CD1c-positive myeloid dendritic cell (primary cell): ENCODE measurements around the gene ACOXL.

Source experiments
- DNase-seq: peaks from one replicate; pipeline ENCODE4 v3.0.0-alpha.2; 2016; ENCODE audit errors: extremely low spot score

Gene ACOXL

DNA sequence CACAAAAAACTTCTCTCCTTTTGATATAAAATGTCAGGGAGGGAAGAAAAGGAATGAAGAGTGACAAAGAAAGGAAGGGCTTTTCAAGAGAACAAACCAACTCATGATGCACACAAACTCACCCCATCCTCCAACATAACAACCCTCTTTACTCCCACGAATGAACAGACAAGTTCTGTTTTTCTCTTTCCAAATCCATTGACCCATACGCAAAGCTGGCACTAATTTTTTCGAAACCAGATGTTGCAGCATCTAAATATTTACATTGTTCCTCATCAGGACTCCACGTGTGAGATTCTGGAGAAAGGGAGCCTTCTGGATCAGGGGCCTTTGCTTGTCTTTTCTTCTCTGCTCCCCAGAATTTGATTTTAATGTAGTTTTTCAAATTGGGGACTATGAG, 245.0 kb downstream of the ACOXL start:
- peak; percentile 60 for DNase-seq

DNA sequence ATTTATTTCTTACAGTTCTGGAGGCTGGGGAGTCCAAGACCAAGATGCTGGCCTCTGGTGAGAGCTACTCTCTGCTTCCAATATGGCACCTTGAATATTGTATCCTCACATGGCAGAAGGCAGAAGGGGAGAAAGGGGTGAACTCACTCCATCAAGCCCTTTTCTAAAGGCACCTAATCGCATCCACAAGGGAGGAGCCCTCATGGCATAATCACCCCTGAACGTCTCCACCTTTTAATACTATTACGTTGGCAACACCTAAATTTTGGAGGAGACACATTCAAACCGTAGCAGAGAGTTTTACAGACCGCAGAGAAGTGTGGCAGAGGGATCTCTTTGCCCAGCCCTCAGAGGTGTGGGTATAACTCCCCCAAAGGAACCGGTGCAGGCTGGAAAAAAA, 245.8 kb downstream of the ACOXL start:
- no peak for DNase-seq

- no peak for DNase-seq
Measured at GRCh38 chr2:110978756-110979470, 246.5 kb downstream of the ACOXL start.

DNA sequence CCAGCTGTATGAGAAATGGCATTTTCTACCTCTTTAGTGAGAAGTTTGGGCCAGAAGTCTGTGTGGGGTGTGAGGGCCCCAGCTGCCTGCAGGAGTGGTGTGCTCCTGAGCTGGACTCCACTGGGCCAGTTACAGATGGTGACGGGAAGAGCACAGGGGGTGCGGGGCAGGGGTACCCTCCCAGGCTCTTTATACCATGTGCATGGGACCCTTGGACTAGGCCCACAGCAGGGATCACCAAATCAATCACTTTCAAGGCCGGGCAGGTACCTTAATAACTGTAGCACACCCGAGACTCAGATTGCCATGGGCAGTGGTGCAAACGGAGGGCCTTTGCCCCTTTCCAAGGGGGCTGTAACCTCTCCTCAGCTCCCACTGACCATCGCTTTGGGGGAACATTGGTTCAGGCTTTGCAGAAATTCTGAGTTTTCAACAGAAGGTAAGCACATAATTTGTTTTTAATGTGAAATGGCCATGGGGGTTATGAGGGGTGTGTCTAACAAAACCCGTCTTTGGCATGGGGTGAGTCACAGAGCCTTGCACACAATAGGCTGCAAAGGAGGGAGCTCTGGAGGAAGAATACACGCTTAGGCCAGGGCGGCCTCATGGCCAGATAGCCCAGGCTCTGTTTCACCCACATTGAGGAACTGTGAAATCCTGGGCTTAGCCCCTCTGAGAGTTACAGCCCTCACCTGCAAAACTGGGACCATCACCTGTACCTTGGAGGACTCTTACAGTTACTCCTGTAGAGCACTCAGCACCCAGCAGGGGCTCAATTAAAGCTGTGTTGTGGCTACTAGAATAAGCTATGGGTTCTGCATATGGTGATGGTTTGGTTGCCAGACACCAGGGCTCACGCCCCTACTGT, 247.3 kb downstream of the ACOXL start:
- DNase-seq, result no peak

DNA sequence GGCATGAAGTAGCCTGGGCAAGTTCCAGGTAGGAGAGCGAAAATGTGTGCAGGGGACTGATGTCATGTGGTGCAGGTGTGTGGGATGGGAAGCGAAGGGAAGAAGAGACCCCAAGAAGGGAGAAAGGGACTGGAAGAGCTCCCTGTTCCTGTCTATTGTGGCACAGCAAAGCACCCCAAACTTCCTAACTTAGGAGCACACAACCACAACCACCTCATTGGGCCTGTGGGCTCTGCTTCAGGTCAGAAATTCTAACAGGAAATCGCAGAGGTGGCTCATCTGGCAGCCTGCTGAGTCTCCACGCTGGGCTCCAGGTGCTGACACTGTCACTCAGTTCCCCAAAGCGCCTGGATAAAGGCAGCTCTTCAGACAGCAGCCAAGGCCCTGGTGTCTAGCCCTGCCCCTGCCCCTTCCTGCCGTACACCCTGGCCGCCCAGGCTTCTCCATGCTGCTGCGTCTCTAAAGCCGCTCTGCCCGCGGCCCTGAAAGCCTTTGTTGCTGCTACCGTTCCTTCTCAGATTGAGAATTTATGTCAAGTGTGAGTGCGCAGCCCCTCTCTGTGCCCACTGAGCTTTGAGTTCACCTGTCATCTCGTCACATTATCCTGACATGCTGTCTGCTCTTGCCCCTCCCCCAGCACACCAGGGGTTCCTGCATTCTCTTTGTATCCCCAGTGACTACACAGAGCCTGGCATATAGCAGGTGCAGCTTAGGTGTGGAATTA, 248.1 kb downstream of the ACOXL start:
- no peak for DNase-seq

- peak; percentile 44 for DNase-seq
Measured at GRCh38 chr2:110983133-110983532, 250.8 kb downstream of the ACOXL start.

DNA sequence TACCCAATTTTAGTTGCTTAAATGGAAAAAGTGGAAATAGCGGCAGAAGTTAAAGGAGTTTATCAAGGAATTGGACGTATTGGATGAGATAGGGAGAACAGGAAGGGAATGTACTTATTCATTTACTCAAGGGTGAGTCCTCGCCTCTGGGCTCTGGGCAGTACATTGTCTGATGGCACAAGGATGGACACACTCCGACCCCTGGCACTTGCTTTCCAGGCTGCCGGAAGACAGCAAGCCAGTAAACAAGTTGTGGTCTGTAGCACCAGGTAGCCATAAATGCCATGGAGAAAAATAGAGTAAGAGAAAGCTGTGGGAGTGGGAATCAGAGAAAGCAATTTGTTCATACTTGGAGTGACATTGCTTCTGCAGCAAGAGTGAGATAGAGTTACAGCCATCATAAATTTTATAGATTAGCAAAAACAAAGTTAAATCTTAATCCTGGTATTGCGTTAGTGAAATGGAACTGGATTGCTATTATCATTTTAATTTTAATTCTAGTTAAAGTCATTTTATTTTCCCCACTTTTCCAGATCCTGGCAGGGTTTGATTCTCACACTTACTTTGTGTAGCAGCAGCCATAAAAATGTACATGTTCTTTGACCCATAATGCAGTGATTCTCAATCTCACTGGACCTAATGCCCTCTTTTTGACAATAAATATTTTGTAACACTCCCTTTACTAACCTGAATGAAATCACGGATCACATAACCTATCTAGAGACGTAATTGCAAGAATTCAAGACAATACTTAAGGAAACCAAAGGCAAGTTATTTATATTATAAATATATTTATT, 252.5 kb downstream of the ACOXL start:
- no peak for DNase-seq

- DNase-seq, result no peak
Measured at GRCh38 chr2:110990440-110990839, 258.1 kb downstream of the ACOXL start.

- no peak for DNase-seq
Measured at GRCh38 chr2:110991911-110992310, 259.5 kb downstream of the ACOXL start.

DNA sequence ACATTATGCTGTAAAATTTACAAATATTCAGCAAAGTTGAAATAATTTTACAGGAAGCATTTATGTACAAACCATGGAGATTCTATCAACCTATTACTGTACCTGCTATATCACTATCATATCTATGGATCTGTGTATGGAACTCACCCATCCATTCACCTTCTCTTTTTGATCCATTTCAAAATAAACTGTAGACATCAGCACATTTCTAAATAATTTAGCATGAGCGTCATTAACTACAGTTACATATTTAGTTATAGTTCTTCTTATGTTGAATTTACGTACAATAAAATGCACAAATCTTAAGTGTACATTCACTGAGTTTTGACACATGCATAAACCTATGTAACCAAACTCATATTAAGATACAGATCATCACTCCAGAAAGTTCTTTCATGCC, 260.5 kb downstream of the ACOXL start:
- DNase-seq, result no peak

DNA sequence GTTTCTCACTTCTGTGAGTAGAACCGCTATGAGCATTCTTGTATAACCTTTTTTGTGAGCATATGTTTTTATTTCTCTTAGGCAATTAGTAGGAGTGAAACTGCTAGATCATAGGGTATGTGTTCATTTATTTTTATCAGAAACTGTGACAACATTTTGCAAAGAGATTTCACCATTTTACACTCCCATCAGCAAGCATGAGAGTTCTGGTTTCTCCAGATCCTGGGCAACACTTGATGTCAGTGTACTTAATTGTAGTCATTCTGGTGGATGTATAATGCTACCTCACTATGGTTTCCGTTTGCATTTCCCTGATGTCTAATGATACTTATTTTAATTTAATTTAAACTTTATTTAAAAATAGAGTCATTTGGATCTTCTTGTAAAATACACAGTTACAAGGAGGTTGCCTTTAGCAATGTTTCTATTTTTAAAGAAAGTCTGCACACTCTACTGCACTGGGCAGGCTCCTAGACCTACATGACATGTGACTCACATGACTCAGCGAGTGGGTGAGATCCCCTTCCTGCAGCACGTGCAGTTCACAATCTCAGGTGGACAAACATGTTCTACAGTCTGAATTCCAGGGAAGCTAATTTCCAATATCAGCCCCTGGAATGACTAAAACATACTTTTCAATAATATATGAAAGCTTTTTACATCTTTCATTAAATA, 261.3 kb downstream of the ACOXL start:
- peak; percentile 66 for DNase-seq

DNA sequence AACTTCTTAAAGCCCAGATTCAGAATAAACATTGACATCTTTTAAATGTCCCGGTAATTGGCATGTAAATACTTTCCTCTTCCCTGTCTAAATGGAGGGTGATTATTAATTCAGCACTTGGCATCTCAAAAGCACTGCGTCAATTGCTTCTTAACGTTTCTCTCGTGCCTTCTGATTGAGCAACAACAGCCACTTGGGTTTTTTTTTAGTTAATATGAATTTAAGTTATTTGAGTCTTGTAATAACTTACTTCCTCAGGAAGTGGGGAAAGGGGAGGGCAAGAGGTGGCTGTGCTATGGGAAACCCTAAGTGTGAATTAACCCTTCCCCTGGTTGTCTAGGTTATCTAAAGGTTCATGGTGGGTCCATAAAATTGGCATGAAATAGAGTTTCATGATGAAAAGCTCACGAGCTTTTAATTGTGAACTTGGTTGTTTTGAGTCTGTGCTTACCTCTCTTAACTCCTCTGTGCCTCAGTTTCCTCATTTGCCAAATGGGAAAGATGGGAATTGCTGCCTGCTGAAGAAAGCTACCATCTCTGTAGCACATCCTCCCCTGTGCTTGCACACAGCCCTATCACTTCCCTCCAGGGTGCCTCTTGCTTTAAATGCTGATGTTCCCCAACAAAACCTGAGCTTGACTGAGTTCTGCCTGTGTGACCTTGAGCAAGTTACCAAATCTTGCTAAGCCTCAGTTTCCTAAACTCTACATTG, 262.0 kb downstream of the ACOXL start:
- DNase-seq, result peak; percentile 83

- no peak for DNase-seq
Measured at GRCh38 chr2:110995911-110996310, 263.5 kb downstream of the ACOXL start.

DNA sequence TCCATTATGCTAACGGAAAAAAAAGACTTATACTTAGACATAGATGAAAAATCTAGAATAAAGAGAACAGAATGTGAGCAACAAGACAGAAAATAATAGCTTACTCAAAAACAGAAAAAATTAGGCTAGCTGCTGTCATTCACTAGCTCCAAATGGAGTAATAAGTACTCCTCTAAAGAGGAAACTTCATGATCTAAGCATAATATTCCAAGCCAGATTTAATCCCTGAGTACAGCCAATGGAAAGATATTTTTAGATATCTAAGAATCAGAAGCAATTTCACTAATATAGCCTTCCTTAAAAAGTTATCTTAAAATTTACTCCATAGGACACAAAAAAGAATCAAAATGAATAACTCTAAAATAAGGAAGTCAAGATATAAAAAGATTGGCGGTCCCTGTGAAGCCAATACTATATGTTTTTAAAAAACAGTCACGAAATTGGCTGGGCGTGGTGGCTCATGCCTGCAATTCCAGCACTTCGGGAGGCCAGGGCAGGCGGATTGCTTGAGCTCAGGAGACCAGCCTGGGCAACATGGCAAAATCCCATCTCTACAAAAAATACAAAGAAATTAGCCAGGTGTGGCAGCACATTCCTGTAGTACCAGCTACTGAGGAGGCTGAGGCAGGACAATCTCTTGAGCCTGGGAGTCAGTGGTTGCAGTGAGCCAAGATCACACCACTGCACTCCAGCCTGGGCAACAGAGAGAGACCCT, 265.1 kb downstream of the ACOXL start:
- DNase-seq, result no peak

DNA sequence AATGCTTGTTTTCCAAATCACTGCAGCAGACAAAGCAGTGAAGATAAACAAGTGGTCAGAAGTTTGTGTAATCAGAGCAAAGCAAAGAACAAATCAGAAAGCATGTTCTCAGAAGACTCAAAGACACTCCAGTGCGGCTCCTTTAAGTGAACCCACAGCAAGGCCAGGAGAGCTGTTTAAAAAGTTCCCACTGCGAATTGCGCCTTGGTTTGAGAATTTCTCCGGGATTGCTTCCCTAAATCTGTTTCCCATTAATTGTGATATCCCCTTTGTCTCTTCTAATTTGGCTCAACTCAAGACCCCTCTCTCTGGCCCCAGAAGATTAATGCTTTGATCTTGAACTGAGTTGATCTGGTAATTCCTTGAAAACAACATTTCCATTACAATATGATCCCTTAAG, 265.9 kb downstream of the ACOXL start:
- DNase-seq, result no peak

- no peak for DNase-seq
Measured at GRCh38 chr2:110999626-111000025, 267.3 kb downstream of the ACOXL start.

DNA sequence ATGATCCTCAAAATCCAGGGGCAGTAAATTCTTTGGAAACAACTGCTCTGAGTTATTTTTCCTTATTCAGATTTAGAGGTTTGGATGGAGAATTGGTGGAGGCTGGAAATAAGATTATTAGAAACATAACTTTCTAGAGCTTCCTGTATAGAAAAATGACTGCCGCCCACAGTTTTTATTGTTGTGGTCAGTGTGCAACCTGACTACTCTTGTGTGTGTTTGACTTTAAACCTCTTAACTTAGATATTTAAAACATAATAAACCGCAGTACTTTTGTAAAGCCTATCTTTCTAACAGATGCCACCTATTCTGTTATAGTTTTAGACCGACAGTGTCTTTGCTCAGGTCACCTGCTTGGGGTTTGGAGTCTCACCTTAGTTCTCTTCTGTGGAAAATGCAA, 272.9 kb downstream of the ACOXL start:
- DNase-seq, result peak; percentile 5

DNA sequence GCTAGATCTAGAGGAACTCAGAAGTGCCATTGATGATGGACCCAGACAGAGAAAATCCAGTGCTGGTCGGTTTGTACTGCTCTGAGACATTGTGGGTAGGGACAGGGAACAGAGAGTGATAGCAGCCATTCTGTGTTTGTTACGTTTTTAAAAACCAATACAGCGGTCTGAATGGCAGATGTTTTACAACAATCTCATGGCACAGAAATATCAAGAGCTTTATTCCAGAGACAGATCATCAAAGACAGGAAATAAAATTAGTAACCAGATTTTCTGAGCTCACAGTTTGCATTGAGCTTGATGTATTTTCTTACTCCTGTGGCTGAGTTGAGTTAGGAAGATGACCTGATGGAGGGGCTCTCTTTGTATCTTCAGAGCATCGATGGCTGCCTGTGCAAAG, 273.4 kb downstream of the ACOXL start:
- no peak for DNase-seq

- DNase-seq, result peak; percentile 44
Measured at GRCh38 chr2:111007757-111008688, 275.6 kb downstream of the ACOXL start.
